Cardiac muscle cell (in vitro differentiated cells and primary cell): ENCODE measurements around the gene ELSPBP1. TPM values are rescaled to one million over a fixed set of nuclear protein-coding genes. Genes with fewer than 3 reads are reported as not detected.
A peak's percentile ranks its signal among the peaks of the same experiment; 100 is the strongest.
"Not testable (repeated sequence)": the region's sequence is repeated elsewhere in the genome, so short reads cannot be mapped to it uniquely, and the experiment has no call there.

ENCODE experiments used
- DNase-seq, 2 donors: peaks; one replicate each; pipeline versions ENCODE4 v3.0.0 to v3.0.0-alpha.2; 2010 to 2017; ENCODE audit warnings: low read depth in 1 of 2, low spot score in 1 of 2
- H3K27ac ChIP-seq: fragments of 200-600 bp; sonication (generic); 2 replicates; pipeline ENCODE4 v1.5.1; 2016
- H3K27me3 ChIP-seq: fragments of 200-600 bp; sonication (generic); 2 replicates; pipeline ENCODE4 v1.6.0; 2016; ENCODE audit warnings: control low read depth
- H3K36me3 ChIP-seq: fragments of 200-600 bp; sonication (generic); 2 replicates; pipeline ENCODE4 v1.5.1; 2016; ENCODE audit warnings: control low read depth
- H3K4me1 ChIP-seq: fragments of 200-600 bp; sonication (generic); 2 replicates; pipeline ENCODE4 v1.8.1; 2017; ENCODE audit warnings: low read depth, mild to moderate bottlenecking, mixed run types
- H3K4me3 ChIP-seq: fragments of 200-600 bp; sonication (generic); 2 replicates; pipeline ENCODE4 v1.5.1; 2016; ENCODE audit warnings: mild to moderate bottlenecking
- H3K9me3 ChIP-seq: fragments of 200-600 bp; sonication (generic); 2 replicates; pipeline ENCODE4 v1.5.1; 2017; ENCODE audit warnings: low read depth, mild to moderate bottlenecking, control low read depth
- polyA plus RNA-seq: library from polyadenylated mRNA; unstranded; fragments of >200 nt; fragmentation: Nextera tagmentation; extraction: Ambion mirVana; gene quantifications from 2 replicates; pipeline ENCODE4 v1.2.1, GENCODE V29; 2016
- total RNA-seq: library from RNA; depleted of rRNA; stranded (reverse); fragments of >200 nt; gene quantifications from 2 replicates; pipeline ENCODE4 v1.2.3, GENCODE V29; 2016
- TF ChIP-seq, protein P1 (sequence below): IDR thresholded peaks from 2 replicates; pipeline ENCODE4 v1.5.1; 2012; ENCODE audit warnings: low read depth, mild to moderate bottlenecking, low read length

The ELSPBP1 gene
- not detected in 2 replicates for total RNA-seq
- not detected in 2 replicates for polyA plus RNA-seq

DNA sequence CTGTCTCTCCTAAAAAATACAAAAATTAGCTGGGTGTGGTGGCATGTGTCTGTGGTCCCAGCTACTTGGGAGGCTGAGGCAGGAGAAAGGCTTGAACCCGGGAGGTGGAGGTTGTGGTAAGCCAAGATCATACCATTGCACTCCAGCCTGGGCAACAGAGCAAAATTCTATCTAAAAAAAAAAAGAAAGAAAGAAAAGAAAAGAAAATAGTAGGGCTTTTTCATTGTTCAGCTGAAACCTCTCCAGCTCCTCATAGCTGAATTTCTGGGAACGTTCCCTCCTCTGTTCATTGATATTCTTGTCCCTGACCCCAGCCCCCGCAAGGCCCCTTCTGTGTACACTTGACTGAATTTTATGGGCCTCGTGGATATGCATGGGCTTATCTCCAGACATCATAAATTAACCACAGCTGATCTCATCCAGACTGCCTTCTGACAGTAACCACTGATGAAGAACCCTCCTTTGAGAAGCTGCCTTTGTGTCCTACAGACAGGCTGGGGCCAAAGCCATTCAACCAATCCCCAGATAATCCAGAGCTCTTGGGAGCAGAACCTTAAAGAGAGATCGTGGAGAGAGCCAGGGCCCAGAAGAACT is at the start of gene ELSPBP1:
ELSPBP1 (plus strand) TSS at position 424 of the 594 bp plus-strand sequence. CDS start 14,036 bp downstream, outside the sequence.
- Histone ChIP-seq H3K4me1 (no peaks in the 10 kb centered on the region), H3K36me3 (no peaks in the 10 kb centered on the region), H3K27ac (no peak within 1 kb of the TSS), H3K27me3 (no peaks in the 10 kb centered on the region), H3K4me3 (no peak within 1 kb of the TSS), H3K9me3 (no peaks in the 10 kb centered on the region)
- DNase-seq = no peak
- TF ChIP-seq, protein P1, sequence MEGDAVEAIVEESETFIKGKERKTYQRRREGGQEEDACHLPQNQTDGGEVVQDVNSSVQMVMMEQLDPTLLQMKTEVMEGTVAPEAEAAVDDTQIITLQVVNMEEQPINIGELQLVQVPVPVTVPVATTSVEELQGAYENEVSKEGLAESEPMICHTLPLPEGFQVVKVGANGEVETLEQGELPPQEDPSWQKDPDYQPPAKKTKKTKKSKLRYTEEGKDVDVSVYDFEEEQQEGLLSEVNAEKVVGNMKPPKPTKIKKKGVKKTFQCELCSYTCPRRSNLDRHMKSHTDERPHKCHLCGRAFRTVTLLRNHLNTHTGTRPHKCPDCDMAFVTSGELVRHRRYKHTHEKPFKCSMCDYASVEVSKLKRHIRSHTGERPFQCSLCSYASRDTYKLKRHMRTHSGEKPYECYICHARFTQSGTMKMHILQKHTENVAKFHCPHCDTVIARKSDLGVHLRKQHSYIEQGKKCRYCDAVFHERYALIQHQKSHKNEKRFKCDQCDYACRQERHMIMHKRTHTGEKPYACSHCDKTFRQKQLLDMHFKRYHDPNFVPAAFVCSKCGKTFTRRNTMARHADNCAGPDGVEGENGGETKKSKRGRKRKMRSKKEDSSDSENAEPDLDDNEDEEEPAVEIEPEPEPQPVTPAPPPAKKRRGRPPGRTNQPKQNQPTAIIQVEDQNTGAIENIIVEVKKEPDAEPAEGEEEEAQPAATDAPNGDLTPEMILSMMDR = no peak

DNA sequence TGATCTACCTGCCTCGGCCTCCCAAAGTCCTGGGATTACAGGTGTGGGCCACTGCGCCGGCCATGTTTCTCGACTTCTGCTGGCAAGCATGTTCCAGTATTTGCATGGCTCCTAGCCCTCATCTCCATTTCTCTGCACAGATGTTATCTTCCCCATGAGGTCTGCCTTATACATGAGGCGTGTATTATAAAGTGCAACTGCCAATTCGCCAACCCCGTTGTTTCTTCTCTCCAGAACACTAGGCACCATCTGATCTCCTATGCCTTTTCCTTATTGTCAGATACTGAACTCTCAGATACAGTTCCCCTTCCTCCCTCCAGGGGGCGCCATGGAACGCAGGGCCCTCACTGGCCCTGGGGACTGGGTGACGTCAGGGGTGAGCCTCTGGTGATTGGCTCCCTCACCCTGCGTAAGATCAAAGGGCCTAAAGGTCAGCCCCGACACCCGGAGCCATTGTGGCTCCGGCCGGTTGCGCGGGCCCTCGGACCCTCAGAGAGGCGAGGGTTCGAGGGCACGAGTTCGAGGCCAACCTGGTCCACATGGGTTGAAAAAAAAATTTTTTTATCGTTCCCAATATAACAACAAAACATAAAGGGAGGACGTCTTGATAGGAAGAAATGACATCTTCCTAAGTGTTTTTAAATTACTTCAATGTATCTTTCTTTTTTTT is 44.4 kb upstream of the ELSPBP1 start:
- DNase-seq, H3K9me3 ChIP-seq, H3K4me1 ChIP-seq, H3K4me3 ChIP-seq, H3K27me3 ChIP-seq, H3K36me3 ChIP-seq, H3K27ac ChIP-seq: not testable (repeated sequence)
- TF ChIP-seq, protein P1 = peak; percentile 21

DNA sequence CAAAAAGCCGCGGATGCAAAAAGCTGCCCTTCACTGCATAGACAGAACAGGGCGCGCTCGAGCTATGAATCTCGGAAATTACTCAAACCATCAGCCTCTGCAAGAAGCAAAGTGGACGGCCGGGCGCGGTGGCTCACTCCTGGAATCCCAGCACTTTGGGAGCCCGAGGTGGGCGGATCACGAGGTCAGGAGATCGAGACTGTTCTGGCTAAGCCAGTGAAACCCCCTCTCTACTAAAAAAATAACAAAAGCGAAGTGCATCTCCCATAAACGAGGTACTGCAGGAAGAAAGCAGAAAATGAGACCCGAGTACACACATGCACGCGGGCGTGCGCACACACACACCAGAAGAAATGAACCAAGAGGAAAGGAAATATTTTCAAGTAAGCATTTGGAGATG is 42.3 kb upstream of the ELSPBP1 start:
- not testable (repeated sequence) for DNase-seq, H3K4me1 ChIP-seq, H3K36me3 ChIP-seq, H3K27ac ChIP-seq, H3K27me3 ChIP-seq, H3K9me3 ChIP-seq, H3K4me3 ChIP-seq

GRCh38 chr19:47955936-47956335 is 38.5 kb upstream of the ELSPBP1 start:
- H3K9me3 ChIP-seq, H3K36me3 ChIP-seq, H3K4me1 ChIP-seq, H3K27ac ChIP-seq, DNase-seq, H3K27me3 ChIP-seq, H3K4me3 ChIP-seq: not testable (repeated sequence)

DNA sequence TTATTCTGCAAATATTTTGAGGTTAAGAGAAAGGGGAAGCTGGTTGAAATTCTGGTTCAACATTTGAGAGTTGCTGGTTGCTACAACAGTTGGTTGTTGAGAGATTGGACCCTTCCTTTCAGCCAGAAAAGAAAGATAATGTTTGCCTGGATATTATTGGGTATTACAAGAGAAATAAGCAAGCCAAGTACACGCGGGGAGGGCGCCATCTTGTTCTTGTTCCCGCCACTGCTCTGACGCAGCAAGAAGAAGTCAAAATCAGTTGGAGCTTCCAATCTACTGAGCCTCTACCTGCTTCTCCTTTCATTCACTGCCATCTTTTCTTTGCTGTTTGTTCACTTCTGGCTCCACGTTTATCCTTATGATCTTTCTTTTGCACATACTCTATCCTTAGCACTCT is 20.9 kb upstream of the ELSPBP1 start:
- H3K4me3 ChIP-seq = no peak overlapping the region
- H3K4me1 ChIP-seq = no peaks in the 10 kb centered on the region
- no peaks in the 10 kb centered on the region for H3K36me3 ChIP-seq
- DNase-seq = no peak
- TF ChIP-seq, protein P1 = no peak
- no peak overlapping the region for H3K27ac ChIP-seq
- no peaks in the 10 kb centered on the region for H3K27me3 ChIP-seq
- H3K9me3 ChIP-seq = no peaks in the 10 kb centered on the region

- Histone ChIP-seq H3K4me3 (no peak overlapping the region), H3K4me1 (no peaks in the 10 kb centered on the region), H3K9me3 (no peaks in the 10 kb centered on the region), H3K27ac (no peak overlapping the region), H3K27me3 (no peaks in the 10 kb centered on the region), H3K36me3 (no peaks in the 10 kb centered on the region)
- no peak for DNase-seq
- TF ChIP-seq, protein P1 = no peak
Measured at GRCh38 chr19:47991191-47991808, 3.1 kb upstream of the ELSPBP1 start.
